Lung (tissue), 12 donors: ENCODE measurements around the gene GNPNAT1. TPM values are rescaled to one million over a fixed set of nuclear protein-coding genes. Genes with fewer than 3 reads are reported as not detected.

Source experiments
- ATAC-seq: fragments of 200-7000 bp; cut with Tn5 transposase; one replicate; pipeline ENCODE4 v1.9.1; 2020; ENCODE audit warnings: moderate number of reproducible peaks; ENCODE audit not compliant: insufficient read depth, low FRiP score
- DNase-seq, 3 donors: peaks; one replicate each; pipeline ENCODE4 v3.0.0-alpha.2; 2013 to 2017
- H3K27ac ChIP-seq, 2 donors: one replicate each; pipeline ENCODE4 v1.5.1; 2013; ENCODE audit warnings: mild to moderate bottlenecking in 2 of 2, moderate library complexity in 2 of 2, control low read depth in 1 of 2, inconsistent platforms in 1 of 2, low read depth in 1 of 2, low read length in 1 of 2
- H3K27me3 ChIP-seq, 3 donors: one replicate each; pipeline ENCODE4 v1.5.1; 2013; ENCODE audit warnings: low read length in 2 of 3; ENCODE audit not compliant: control insufficient read depth in 3 of 3, insufficient read depth in 3 of 3
- H3K36me3 ChIP-seq, 4 donors: one replicate each; pipeline ENCODE4 v1.5.1; 2013; ENCODE audit warnings: low read length in 4 of 4, mild to moderate bottlenecking in 1 of 4, moderate library complexity in 1 of 4; ENCODE audit not compliant: control insufficient read depth in 4 of 4, insufficient read depth in 4 of 4
- H3K4me1 ChIP-seq, 5 donors: one replicate each; pipeline ENCODE4 v1.5.1; 2013; ENCODE audit warnings: low read length in 5 of 5, mild to moderate bottlenecking in 2 of 5, moderate library complexity in 1 of 5; ENCODE audit not compliant: control insufficient read depth in 5 of 5, insufficient read depth in 5 of 5
- H3K4me3 ChIP-seq: one replicate; pipeline ENCODE4 v1.5.1; 2013; ENCODE audit warnings: mild to moderate bottlenecking, control low read depth, moderate library complexity
- H3K9ac ChIP-seq, 2 donors: one replicate each; pipeline ENCODE4 v1.5.1; 2013; ENCODE audit warnings: low read length in 2 of 2, control low read depth in 1 of 2; ENCODE audit not compliant: insufficient read depth in 1 of 2
- H3K9me3 ChIP-seq, 4 donors: one replicate each; pipeline ENCODE4 v1.5.1; 2013; ENCODE audit warnings: low read length in 3 of 4, mild to moderate bottlenecking in 1 of 4, moderate library complexity in 1 of 4; ENCODE audit not compliant: control insufficient read depth in 4 of 4, insufficient read depth in 3 of 4
- WGBS, 2 donors: extraction: QIAGEN DNeasy Blood & Tissue Kit; methylation state at CpG; one replicate each; pipeline ENCODE4 v1.1.7; 2013; 5-methylcytosine and 5-hydroxymethylcytosine counted together
- polyA plus RNA-seq, 2 donors: library from polyadenylated mRNA; stranded (reverse); fragments of 200-250 nt; gene quantifications; one replicate each; pipeline ENCODE4 v1.2.1, GENCODE V29; 2013
- total RNA-seq, 2 donors: library from RNA; depleted of rRNA in 1 of 2; stranded (reverse); fragments of >200 nt in 1 of 2; gene quantifications; one replicate each; pipeline ENCODE4 v1.2.1, GENCODE V29; 2014 to 2021
- TF ChIP-seq, protein P1 (sequence below): IDR thresholded peaks from 2 replicates; pipeline ENCODE4 v1.5.1; 2012; ENCODE audit warnings: mild to moderate bottlenecking; ENCODE audit errors: control extremely low read depth, extremely low read depth
- donor health status: control.
- donor health status: control.
- donor health status: Bipolar disorder and iron deficiency.
- donor health status: healthy.
- donor health status: DM: yes; HTN: yes; CAD: no.

The GNPNAT1 gene
- total and polyA plus RNA-seq, 4 donors = 7.2 to 18.3 (median 12.3) TPM

DNA sequence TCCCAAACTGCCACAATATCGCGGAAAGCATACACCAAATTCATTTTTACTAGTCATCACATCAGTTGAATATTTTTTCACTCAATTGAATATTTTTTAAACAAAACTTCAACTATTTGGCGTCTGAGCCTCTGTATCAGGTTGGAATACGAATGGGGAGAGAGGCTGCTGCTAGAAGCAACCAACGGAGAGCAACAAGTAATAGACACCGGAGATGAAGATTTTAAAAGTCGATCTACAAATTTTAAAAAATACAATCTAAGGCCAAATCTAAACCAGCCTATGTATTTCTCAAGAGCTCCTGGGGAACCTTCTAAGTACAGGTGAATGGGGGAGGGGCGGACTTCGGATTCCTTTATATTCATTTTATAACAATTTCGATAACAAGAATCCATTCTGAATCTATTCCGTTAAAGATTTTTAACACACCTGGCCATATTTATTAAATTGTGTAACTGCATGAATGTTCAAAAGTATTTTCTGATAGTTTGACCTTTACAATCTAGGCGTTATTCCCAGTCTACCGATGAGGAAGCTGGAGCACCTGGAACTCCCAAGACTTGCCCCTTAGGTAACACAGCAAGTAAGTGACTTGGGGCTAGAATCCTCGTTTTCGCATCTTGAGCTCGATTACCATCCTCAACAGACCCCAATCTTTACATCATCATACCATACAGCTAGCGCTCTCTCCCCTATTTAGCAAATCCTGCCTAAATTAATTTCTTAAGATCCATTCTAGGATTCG is 1.2 kb downstream of the GNPNAT1 start:
- TF ChIP-seq, protein P1, sequence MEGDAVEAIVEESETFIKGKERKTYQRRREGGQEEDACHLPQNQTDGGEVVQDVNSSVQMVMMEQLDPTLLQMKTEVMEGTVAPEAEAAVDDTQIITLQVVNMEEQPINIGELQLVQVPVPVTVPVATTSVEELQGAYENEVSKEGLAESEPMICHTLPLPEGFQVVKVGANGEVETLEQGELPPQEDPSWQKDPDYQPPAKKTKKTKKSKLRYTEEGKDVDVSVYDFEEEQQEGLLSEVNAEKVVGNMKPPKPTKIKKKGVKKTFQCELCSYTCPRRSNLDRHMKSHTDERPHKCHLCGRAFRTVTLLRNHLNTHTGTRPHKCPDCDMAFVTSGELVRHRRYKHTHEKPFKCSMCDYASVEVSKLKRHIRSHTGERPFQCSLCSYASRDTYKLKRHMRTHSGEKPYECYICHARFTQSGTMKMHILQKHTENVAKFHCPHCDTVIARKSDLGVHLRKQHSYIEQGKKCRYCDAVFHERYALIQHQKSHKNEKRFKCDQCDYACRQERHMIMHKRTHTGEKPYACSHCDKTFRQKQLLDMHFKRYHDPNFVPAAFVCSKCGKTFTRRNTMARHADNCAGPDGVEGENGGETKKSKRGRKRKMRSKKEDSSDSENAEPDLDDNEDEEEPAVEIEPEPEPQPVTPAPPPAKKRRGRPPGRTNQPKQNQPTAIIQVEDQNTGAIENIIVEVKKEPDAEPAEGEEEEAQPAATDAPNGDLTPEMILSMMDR = no peak
- DNase-seq (peak in 2 of 3 donors; percentile 14 to 32), ATAC-seq (no peak)
- Histone ChIP-seq H3K9ac (peak overlapping the region; percentile 57 to 59), H3K27me3 (no peaks in the 10 kb centered on the region), H3K27ac (no peak overlapping the region), H3K9me3 (no peaks in the 10 kb centered on the region), H3K4me3 (no peak overlapping the region), H3K4me1 (peaks cover 0 to 20% (median 6%) of the 10 kb centered on the region in 5 donors), H3K36me3 (no peaks in the 10 kb centered on the region)
- 57 to 61% methylated on average over 18 of the region's 18 CpGs for WGBS, 2 donors

DNA sequence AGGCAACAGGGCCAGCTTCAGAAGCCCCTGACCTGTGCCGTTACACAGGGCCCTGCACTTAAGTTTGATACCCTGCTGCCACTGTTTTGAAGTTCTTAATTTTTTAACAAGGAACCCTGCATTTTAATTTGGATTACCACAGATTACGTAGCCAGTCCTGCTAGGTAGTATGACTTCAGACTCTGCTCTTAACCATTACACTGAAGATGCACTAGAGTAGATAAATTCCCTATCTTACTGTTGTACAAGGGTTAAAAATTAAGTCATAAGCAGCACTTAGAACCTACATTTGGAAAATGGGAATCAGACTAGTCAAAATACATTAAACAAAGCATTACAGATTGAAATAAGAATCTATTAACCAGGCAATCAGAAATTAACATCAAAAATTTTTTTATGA is 2.3 kb downstream of the GNPNAT1 start:
- Histone ChIP-seq H3K27ac (no peak overlapping the region), H3K9me3 (no peaks in the 10 kb centered on the region), H3K36me3 (no peaks in the 10 kb centered on the region), H3K4me1 (peaks cover 0 to 20% (median 6%) of the 10 kb centered on the region in 5 donors), H3K9ac (no peak overlapping the region), H3K4me3 (no peak overlapping the region), H3K27me3 (no peaks in the 10 kb centered on the region)
- no peak for ATAC-seq
- TF ChIP-seq, protein P1 = no peak
- 93 to 94% methylated on average over 2 of the region's 2 CpGs for WGBS, 2 donors
- no peak for DNase-seq

DNA sequence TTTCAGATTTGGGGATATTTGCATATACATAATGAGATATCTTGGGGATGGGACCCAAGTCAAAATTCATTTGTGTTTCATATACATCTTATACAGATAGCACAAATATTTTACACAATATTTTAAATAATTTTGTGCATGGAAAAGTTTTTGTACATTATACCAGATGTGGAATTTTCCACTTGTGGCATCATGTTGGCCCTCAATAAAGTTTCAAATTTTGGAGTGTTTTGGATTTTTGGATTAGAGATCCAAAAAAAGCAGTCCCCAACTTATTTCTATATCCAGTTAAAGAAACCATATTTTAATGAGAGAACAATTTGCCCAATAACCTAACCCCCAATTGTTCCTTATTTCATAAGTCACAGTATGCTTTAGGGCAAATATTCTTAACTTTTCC is 4.5 kb downstream of the GNPNAT1 start:
- ATAC-seq = no peak
- TF ChIP-seq, protein P1 = no peak

More for the DNA sequence above, 4.5 kb downstream of the GNPNAT1 start:
- no peaks in the 10 kb centered on the region for H3K27me3 ChIP-seq
- H3K4me1 ChIP-seq = peaks cover 0 to 20% (median 6%) of the 10 kb centered on the region in 5 donors
- H3K27ac ChIP-seq = no peak overlapping the region
- H3K9me3 ChIP-seq = no peaks in the 10 kb centered on the region
- no peak overlapping the region for H3K4me3 ChIP-seq
- H3K9ac ChIP-seq = no peak overlapping the region
- no peaks in the 10 kb centered on the region for H3K36me3 ChIP-seq
- DNase-seq = no peak
